Caki2 (cell line): ENCODE data around the gene HLX. TPM values are rescaled to one million over a fixed set of nuclear protein-coding genes. Genes with fewer than 3 reads are reported as not detected.

Experiments used
- DNase-seq: peaks from one replicate; pipeline ENCODE4 v3.0.0-alpha.2; 2015; ENCODE audit warnings: low read depth
- in situ Hi-C: cut with HindIII; loops from 2 replicates; pipeline ENCODE4 v1.10.0; 2016; ENCODE audit warnings: low sequenced_read_pairs, low pct_unique_long_range_greater_than_20kb, mixed read lengths
- total RNA-seq: library from RNA; depleted of rRNA; stranded (reverse); fragments of >200 nt; shearing (Covaris generic); gene quantifications from 2 replicates; pipeline ENCODE4 v1.2.3, GENCODE V29; 2014; ENCODE audit warnings: low replicate concordance; rRNA removed

HLX gene, protein sequence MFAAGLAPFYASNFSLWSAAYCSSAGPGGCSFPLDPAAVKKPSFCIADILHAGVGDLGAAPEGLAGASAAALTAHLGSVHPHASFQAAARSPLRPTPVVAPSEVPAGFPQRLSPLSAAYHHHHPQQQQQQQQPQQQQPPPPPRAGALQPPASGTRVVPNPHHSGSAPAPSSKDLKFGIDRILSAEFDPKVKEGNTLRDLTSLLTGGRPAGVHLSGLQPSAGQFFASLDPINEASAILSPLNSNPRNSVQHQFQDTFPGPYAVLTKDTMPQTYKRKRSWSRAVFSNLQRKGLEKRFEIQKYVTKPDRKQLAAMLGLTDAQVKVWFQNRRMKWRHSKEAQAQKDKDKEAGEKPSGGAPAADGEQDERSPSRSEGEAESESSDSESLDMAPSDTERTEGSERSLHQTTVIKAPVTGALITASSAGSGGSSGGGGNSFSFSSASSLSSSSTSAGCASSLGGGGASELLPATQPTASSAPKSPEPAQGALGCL
- 4.8 and 5.0 TPM in 2 replicates for total RNA-seq

GRCh38 chr1:220879076-220879508 is at the start of gene HLX:
TSS of gene HLX (plus strand) at chr1:220879443. CDS start at chr1:220879858, 415 bp downstream.
- in situ Hi-C loops, result no loop called here
- DNase-seq, result peak; percentile 81

DNA sequence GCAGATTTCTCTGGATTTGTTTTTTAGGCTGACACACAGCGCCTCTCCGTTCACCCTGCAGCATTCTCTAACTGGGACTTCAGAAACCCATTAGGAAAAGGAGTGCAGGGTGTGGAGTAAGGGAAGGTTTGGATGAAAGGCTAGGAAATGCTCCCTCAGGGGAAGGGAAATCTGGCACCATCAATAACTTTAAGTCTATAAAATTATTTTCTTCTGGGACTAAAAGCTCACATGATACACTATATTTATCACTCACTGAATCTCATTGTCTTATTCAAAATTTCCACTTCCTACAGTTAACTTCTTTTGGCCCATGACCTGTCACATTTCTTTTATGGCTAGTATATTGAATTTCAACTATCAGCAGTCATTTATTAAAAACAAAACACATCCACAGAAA is 45.8 kb upstream of the HLX start:
- in situ Hi-C loops, result no loop called here
- DNase-seq, result no peak

- DNase-seq, result no peak
- in situ Hi-C loops, result no loop called here
Measured at GRCh38 chr1:220834155-220834870, 44.9 kb upstream of the HLX start.

DNA sequence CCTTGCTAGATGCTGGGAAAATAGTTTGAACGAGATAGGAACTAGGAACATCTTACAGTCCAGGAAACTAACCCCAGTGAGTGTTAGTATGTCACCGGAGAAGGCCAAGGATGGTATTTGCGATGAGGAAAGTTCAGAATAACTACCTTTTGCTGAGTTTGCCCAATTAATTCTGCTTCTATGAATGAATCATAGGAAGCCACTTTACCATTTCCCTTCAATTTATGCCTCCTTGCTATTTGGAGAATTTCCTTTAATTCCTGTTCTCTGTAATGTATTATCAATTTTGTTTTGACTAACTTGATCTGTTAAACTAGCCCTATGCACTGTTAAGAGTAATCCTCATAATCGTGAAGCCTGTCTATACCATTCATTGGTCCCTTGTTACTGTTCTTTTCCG is 40.7 kb upstream of the HLX start:
- in situ Hi-C loops, result no loop called here
- DNase-seq, result no peak

- in situ Hi-C loops, result no loop called here
- DNase-seq, result no peak
Measured at GRCh38 chr1:220839474-220839873, 39.8 kb upstream of the HLX start.

GRCh38 chr1:220841293-220841692 is 38.0 kb upstream of the HLX start:
- in situ Hi-C loops, result no loop called here
- no peak for DNase-seq

GRCh38 chr1:220843481-220844011 is 35.7 kb upstream of the HLX start:
- no peak for DNase-seq
- in situ Hi-C loops, result no loop called here

DNA sequence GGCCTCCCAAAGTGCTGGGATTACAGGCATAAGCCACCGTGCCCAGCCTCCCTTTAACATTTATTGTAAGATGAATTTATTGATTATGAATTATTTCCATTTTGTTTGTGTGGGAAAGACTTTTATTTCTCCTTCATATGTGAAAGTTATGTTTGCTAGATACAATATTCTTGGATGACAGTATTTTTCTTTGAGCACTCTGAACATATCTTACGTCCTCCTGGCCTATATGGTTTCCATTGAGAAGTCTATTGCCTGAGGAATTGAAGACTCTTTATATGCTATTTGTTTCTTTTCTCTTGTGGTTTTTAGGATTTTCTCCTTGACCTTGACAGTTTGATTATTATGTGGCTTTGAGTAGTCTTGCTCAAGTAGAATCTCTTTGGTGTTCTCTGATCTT is 26.8 kb upstream of the HLX start:
- no peak for DNase-seq
- in situ Hi-C loops, result no loop called here

DNA sequence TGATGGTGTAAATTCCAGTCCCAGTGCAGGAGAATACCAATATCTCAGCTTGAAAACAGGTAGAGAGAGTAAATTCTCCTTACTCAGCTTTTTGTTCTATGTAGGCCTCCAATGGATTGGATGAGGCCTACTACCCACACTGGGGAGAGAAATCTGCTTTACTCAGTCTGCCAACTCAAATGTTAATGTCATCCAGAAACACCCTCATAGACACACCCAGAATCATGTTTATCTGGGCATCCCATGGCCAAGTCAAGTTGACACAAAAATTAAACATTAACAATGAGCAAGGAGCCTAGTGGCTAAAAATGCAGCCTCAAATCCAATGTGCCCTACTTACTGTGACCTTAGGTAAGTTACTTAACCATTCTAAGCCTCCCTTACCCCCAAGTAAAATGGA is 6.9 kb upstream of the HLX start:
- peak; percentile 62 for DNase-seq
- in situ Hi-C loops, result no loop called here

DNA sequence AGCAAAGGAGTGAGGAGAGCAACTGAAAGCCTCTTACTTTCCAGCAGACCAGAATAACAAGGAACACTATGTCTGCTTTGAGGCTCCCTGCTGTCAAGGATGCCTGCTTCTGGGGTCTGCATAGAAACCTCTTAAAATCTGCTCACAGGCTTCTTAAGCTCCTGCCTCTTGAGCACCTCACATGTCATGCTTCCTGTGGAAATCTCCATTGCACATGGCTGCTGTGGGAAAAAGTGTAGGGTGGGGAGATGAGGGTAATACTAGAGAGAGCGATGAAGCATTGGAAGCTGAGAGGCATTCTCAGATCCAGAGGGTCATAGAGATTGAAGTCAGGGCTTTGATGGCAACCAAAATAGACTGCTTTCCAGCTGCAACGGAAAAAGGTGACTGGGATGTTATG is 6.2 kb upstream of the HLX start:
- no peak for DNase-seq
- in situ Hi-C loops, result no loop called here

GRCh38 chr1:220873868-220874655 is 5.2 kb upstream of the HLX start:
- peak; percentile 42 for DNase-seq
- in situ Hi-C loops, result no loop called here

- DNase-seq, result no peak
- in situ Hi-C loops, result no loop called here
Measured at GRCh38 chr1:220875260-220875659, 4.0 kb upstream of the HLX start.

GRCh38 chr1:220876511-220877376 is 2.5 kb upstream of the HLX start:
- in situ Hi-C loops, result no loop called here
- no peak for DNase-seq

DNA sequence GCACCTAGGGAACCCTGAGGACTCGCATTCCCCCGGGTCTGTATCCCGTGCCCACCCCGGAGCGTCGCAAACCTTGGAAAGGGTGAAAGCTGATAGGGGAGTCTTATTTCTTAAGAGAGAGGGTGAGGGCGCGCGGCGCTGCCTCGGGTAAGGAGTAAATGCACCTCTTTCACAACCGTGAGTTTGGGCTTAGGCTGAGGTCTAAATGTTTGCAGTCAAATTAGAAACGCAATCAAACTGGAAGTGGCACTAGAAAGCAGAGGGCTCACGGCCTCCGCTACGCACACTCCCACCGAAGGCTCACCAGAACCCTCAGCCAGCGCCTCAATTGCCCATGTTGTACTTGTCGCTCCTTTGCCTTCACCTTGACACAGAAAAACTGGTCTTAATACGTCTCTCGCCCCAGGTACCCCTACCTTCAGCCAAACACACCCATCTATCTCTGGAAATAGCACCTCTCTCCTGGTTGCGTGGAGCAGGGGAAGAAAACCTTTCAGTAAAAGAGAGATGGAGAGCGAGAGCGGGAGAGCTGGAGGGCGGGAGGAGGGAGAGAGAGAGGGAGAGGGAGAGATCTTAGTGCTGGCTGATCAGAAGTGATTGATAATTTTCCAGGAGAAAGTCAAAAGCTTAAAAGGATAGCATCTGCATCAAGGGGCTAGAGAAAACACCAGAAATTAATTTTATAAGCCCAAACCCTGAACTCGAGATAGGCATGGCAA is 1.7 kb upstream of the HLX start:
- in situ Hi-C loops, result no loop called here
- no peak for DNase-seq

DNA sequence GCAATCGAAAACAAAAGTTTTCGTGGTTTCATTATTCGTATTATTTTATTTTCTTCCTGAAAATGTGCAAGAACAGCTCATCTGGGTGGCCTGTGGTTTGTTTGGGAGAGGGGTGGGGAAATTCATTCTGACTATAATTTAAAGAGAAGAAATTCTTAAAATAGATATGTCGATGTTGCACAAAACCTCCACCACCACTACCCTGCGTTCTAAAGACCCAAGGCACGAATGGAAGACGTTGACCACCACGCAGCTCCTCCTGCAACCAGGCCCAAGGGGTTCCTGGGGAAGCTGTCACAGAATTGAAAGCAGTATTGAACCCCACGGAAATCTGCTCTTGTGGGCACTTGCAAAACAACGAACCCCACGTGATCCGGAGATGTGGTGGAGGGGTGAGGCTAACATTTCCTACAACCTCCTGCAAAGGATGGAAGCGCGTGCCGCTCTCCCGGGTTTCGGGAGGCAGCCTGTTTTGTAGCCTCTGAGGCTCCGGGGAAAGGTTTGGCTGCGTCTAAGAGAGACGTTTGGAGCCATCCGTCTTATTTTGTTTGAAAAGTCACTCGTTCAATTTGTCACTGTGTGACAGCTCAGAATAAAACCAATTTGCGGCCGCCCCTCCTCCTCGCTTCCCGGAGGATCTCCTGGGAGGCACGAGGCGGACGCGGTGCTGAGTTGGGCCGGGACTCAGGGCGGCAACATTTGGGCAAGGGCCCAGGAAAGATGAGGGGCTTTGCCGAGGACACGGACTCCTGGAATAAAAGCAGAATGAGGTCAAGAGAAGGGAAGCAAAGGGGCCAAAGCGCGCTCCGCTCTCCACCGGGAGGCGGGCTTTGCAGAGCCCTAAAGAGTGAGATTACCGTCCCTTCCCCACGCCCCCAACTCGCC is 810 bp upstream of the HLX start:
- no peak for DNase-seq
- in situ Hi-C loops, result no loop called here
